Measurements from ENCODE around the gene NFKBIE.

DNA sequence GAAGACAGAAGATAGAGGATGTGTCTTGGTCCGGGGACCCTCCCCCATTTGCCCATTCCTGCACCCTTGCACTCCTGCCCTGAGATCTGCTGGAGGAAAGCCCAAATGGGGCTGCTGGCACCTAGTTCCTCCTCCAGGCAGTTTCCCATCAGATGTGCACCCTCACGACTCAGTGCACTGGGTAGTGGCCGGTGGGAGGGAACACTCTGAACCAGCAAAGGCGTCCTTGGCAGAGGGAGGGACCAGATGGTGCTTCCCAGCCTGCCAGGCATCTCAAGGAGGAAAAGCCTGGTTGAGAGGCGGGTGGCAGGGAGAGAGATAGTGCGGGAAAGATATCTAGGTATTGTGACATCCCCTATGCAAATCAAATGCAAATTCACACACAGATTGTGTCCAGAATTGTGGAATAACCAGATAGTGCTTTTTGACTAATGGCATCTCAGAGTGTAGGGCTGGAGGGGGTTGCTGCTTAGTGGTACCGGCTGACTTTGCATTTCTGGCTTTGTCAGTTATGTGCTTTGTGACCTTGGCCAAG lies 24.4 kb upstream of the NFKBIE start:
- TF ChIP-seq POLR2A (IDR thresholded peaks at IDR 0.05), result no peak
- TF ChIP-seq, protein P1, sequence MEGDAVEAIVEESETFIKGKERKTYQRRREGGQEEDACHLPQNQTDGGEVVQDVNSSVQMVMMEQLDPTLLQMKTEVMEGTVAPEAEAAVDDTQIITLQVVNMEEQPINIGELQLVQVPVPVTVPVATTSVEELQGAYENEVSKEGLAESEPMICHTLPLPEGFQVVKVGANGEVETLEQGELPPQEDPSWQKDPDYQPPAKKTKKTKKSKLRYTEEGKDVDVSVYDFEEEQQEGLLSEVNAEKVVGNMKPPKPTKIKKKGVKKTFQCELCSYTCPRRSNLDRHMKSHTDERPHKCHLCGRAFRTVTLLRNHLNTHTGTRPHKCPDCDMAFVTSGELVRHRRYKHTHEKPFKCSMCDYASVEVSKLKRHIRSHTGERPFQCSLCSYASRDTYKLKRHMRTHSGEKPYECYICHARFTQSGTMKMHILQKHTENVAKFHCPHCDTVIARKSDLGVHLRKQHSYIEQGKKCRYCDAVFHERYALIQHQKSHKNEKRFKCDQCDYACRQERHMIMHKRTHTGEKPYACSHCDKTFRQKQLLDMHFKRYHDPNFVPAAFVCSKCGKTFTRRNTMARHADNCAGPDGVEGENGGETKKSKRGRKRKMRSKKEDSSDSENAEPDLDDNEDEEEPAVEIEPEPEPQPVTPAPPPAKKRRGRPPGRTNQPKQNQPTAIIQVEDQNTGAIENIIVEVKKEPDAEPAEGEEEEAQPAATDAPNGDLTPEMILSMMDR (IDR thresholded peaks at IDR 0.05), result no peak

Measured in right lobe of liver (tissue), 4 donors.